Measurements from ENCODE around the gene FNIP1.
"Not testable (repeated sequence)": the region's sequence is repeated elsewhere in the genome, so short reads cannot be mapped to it uniquely, and the experiment has no call there.

The FNIP1 gene

GRCh38 chr5:131684051-131684450 is 112.8 kb downstream of the FNIP1 start:
- DNase-seq = no peak

- DNase-seq = no peak
These were observed 114.0 kb downstream of the FNIP1 start for GRCh38 chr5:131682826-131683225.

- no peak for DNase-seq
These were observed 114.6 kb downstream of the FNIP1 start for GRCh38 chr5:131682175-131682574.

GRCh38 chr5:131679911-131680310 is 116.9 kb downstream of the FNIP1 start:
- DNase-seq = no peak

- not testable (repeated sequence) for DNase-seq
These were observed 118.5 kb downstream of the FNIP1 start for GRCh38 chr5:131678273-131678672.

- no peak for DNase-seq
These were observed 119.7 kb downstream of the FNIP1 start for GRCh38 chr5:131677115-131677514.

GRCh38 chr5:131672776-131673175 is 124.0 kb downstream of the FNIP1 start:
- no peak for DNase-seq

GRCh38 chr5:131671994-131672655 is 124.7 kb downstream of the FNIP1 start:
- no peak for DNase-seq

GRCh38 chr5:131671409-131671808 is 125.4 kb downstream of the FNIP1 start:
- no peak for DNase-seq

- DNase-seq = no peak
These were observed 131.9 kb downstream of the FNIP1 start for GRCh38 chr5:131664929-131665328.

- no peak for DNase-seq
These were observed 134.9 kb downstream of the FNIP1 start for GRCh38 chr5:131661933-131662332.

GRCh38 chr5:131659841-131660240 is 137.0 kb downstream of the FNIP1 start:
- no peak for DNase-seq

GRCh38 chr5:131659290-131659689 is 137.5 kb downstream of the FNIP1 start:
- no peak for DNase-seq

- no peak for DNase-seq
These were observed 142.0 kb downstream of the FNIP1 start for GRCh38 chr5:131654776-131655175.

GRCh38 chr5:131654309-131654708 is 142.5 kb downstream of the FNIP1 start:
- no peak for DNase-seq

- no peak for DNase-seq
These were observed 147.7 kb downstream of the FNIP1 start for GRCh38 chr5:131649161-131649560.

GRCh38 chr5:131647048-131647769 is 149.6 kb downstream of the FNIP1 start:
- no peak for DNase-seq

- no peak for DNase-seq
These were observed 152.0 kb downstream of the FNIP1 start for GRCh38 chr5:131644822-131645221.

GRCh38 chr5:131644370-131644769 is 152.4 kb downstream of the FNIP1 start:
- no peak for DNase-seq

GRCh38 chr5:131641494-131641893 is 155.3 kb downstream of the FNIP1 start:
- no peak for DNase-seq

- DNase-seq = no peak
These were observed 156.6 kb downstream of the FNIP1 start for GRCh38 chr5:131640043-131640856.

GRCh38 chr5:131639148-131639547 is 157.7 kb downstream of the FNIP1 start:
- DNase-seq = no peak

- no peak for DNase-seq
These were observed 159.1 kb downstream of the FNIP1 start for GRCh38 chr5:131637694-131638093.

Data from SIG-M5 (cell line).